IPS-20b (cell line): Measurements from ENCODE around the gene PLK3.
"Not testable (repeated sequence)": the region's sequence is repeated elsewhere in the genome, so short reads cannot be mapped to it uniquely, and the experiment has no call there.

Experiments used
- H3K27ac ChIP-seq: one replicate; pipeline ENCODE4 v1.5.1; 2013; ENCODE audit warnings: low read length
- H3K27me3 ChIP-seq: 2 replicates; pipeline ENCODE4 v1.6.1; 2013; ENCODE audit warnings: mild to moderate bottlenecking, low read length, inconsistent platforms; ENCODE audit not compliant: insufficient read depth
- H3K36me3 ChIP-seq: 2 replicates; pipeline ENCODE4 v1.6.1; 2013; ENCODE audit warnings: low read depth, mild to moderate bottlenecking, inconsistent platforms, low read length, moderate library complexity; ENCODE audit not compliant: insufficient read depth
- H3K4me1 ChIP-seq: 2 replicates; pipeline ENCODE4 v1.6.1; 2013; ENCODE audit warnings: mild to moderate bottlenecking, control low read depth, inconsistent platforms, low read length, moderate library complexity; ENCODE audit not compliant: insufficient read depth
- H3K4me3 ChIP-seq: 2 replicates; pipeline ENCODE4 v1.5.1; 2013; ENCODE audit warnings: mild to moderate bottlenecking, low read length, inconsistent platforms
- H3K9ac ChIP-seq: 2 replicates; pipeline ENCODE4 v1.6.1; 2013; ENCODE audit warnings: low read depth, mild to moderate bottlenecking, inconsistent platforms, low read length, moderate library complexity
- H3K9me3 ChIP-seq: 2 replicates; pipeline ENCODE4 v1.6.1; 2013; ENCODE audit warnings: mild to moderate bottlenecking, low read depth, low read length, inconsistent platforms; ENCODE audit not compliant: insufficient read depth

Gene PLK3

DNA sequence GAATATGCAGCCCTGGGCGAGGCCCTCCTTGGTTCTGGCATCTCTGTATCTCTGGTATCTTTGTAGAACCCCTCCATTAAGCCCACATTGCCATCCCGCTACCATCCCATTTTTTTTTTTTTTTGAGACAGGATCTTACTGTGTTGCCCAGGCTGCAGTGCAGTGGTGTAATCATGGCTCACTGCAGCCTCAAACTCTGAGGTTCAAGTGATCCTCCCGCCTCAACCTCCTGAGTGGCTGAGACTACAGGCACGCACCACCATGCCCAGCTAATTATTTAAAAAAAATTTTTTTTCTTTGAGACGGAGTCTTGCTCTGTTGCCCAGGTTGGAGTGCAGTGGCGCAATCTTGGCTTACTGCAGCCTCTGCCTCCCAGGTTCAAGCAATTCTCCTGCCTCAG is 24.2 kb downstream of the PLK3 start:
- H3K4me1 ChIP-seq, H3K27ac ChIP-seq, H3K27me3 ChIP-seq, H3K9ac ChIP-seq, H3K9me3 ChIP-seq, H3K36me3 ChIP-seq, H3K4me3 ChIP-seq: not testable (repeated sequence)

GRCh38 chr1:44826375-44827196 is 26.4 kb downstream of the PLK3 start:
- H3K9ac ChIP-seq: no peak overlapping the region

GRCh38 chr1:44827197-44828002 is 27.2 kb downstream of the PLK3 start:
- no peak overlapping the region for H3K9ac ChIP-seq
- H3K4me1 ChIP-seq: no peaks in the 10 kb centered on the region
- no peak overlapping the region for H3K27ac ChIP-seq

More at GRCh38 chr1:44826375-44827196, 26.4 kb downstream of the PLK3 start:
- Histone ChIP-seq H3K27me3 (no peaks in the 10 kb centered on the region), H3K9me3 (no peaks in the 10 kb centered on the region), H3K4me1 (no peaks in the 10 kb centered on the region), H3K4me3 (no peak overlapping the region), H3K27ac (no peak overlapping the region), H3K36me3 (no peaks in the 10 kb centered on the region)

GRCh38 chr1:44828003-44828651 is 27.9 kb downstream of the PLK3 start:
- no peak overlapping the region for H3K4me3 ChIP-seq
- no peaks in the 10 kb centered on the region for H3K36me3 ChIP-seq
- no peaks in the 10 kb centered on the region for H3K27me3 ChIP-seq
- no peaks in the 10 kb centered on the region for H3K9me3 ChIP-seq
- H3K4me1 ChIP-seq: no peaks in the 10 kb centered on the region
- no peak overlapping the region for H3K27ac ChIP-seq
- no peak overlapping the region for H3K9ac ChIP-seq

More at GRCh38 chr1:44827197-44828002, 27.2 kb downstream of the PLK3 start:
- no peaks in the 10 kb centered on the region for H3K9me3 ChIP-seq
- H3K27me3 ChIP-seq: no peaks in the 10 kb centered on the region
- no peaks in the 10 kb centered on the region for H3K36me3 ChIP-seq
- H3K4me3 ChIP-seq: no peak overlapping the region

DNA sequence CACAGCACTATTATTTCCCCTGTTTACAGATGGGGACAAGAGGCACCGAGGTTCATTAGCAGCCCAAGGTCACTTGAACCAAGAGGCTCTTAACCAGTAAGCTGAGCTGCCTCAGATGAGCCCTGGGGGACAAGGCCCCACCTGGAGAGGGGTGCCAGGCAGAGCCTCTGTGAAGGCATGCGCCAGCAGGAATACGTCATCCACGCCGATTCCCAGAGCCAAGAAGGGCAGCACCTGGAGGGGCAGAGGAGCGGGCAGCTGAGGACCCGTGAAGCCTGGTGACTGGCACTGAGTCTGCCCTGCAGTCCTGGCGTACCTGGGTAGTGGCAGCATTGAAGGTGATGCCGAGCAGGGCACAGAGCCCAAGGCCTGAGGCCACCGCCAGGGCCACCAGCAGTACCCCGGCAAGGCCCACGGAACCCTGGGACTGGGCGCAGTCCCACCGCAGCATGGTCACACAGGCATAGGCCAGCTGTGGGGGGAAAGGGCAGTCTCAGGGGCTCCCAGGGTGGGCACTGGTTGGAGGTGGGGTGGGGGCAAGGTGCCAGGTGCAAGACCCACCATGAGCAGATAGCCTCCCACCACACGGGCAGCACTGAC is 28.8 kb downstream of the PLK3 start:
- H3K36me3 ChIP-seq: no peaks in the 10 kb centered on the region
- H3K9ac ChIP-seq: no peak overlapping the region
- no peaks in the 10 kb centered on the region for H3K4me1 ChIP-seq
- H3K9me3 ChIP-seq: no peaks in the 10 kb centered on the region
- no peaks in the 10 kb centered on the region for H3K27me3 ChIP-seq
- H3K4me3 ChIP-seq: no peak overlapping the region
- no peak overlapping the region for H3K27ac ChIP-seq

- H3K4me3 ChIP-seq: no peak overlapping the region
- H3K9ac ChIP-seq: no peak overlapping the region
- H3K9me3 ChIP-seq: no peaks in the 10 kb centered on the region
- no peaks in the 10 kb centered on the region for H3K4me1 ChIP-seq
- no peaks in the 10 kb centered on the region for H3K36me3 ChIP-seq
- no peaks in the 10 kb centered on the region for H3K27me3 ChIP-seq
- H3K27ac ChIP-seq: no peak overlapping the region
Measured at GRCh38 chr1:44829506-44830384, 29.6 kb downstream of the PLK3 start.

DNA sequence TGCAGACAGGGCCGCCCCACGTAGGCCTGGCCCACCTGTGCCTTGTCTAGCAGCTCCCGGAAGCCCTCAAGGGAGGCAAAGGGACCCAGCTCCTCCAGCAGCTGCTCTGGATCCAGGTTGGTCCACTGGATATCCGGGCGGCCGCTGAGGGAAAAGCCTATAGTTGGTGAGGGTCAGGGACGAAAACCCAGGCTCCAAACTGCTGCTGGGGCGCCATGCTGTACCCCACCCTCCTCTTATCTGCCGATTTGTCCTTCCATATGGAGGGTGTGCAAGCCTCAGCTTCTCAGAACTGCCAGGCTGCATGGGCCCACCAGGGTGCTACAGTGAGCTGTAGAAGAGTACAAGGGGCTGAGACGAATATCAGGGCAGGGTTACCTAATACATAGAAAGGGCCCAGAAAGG is 30.7 kb downstream of the PLK3 start:
- no peak overlapping the region for H3K4me3 ChIP-seq
- H3K9ac ChIP-seq: no peak overlapping the region
- H3K27me3 ChIP-seq: no peaks in the 10 kb centered on the region
- no peaks in the 10 kb centered on the region for H3K9me3 ChIP-seq
- H3K4me1 ChIP-seq: no peaks in the 10 kb centered on the region
- no peaks in the 10 kb centered on the region for H3K36me3 ChIP-seq
- H3K27ac ChIP-seq: no peak overlapping the region

DNA sequence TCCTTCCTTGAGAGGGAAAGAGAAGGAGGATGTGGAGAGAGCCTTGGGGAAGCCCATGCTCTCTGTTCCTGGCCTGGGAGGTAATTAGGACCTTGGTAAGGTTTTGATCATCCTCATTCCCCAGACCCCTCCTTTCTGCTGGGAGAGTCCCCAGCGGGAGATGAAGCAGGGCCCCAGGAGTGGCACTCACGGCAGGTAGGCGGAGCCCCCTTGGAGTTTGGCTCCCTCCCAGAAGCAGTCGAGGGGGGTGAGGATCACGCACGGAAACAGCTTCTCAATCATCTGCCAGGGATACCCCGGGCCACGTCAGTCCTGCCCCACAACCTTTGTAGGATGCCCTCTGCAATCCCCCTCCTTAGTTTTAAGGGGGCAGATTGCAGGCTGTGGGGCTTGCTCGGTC is 31.3 kb downstream of the PLK3 start:
- Histone ChIP-seq H3K4me3 (no peak overlapping the region), H3K9ac (no peak overlapping the region), H3K36me3 (no peaks in the 10 kb centered on the region), H3K4me1 (no peaks in the 10 kb centered on the region), H3K9me3 (no peaks in the 10 kb centered on the region), H3K27ac (no peak overlapping the region), H3K27me3 (no peaks in the 10 kb centered on the region)

DNA sequence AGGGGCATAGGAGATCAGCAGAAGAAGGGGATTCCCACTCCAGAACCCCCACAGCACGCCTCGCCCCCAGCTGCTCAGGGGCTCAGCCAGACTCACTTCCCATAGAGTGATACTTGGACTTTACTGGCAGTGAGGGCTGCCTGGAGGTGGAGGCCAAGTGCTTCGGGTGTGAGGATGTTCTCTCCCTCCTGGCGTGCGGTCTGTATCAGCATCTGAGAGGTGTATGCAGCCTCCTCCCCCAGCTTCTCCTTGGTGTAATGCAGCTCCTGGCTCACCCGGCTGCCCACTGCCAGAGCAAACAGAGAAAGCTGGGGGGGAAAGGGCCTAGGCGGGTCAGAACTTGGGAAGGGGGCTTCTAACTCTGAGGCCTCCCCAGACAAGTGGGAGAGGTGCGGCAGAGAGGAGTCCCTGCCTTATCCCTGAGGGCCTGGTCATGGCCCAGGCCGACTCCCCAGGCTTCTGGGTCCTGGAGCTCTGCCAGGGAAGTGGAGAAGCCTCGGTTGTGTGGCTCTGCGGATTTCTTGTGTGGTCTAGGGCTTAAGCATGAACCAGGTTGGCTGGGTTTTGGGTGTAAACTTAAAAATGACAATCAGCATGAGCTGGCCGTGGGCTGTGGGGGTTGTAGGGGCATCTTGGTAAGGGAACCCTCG is 32.0 kb downstream of the PLK3 start:
- Histone ChIP-seq H3K4me1 (no peaks in the 10 kb centered on the region), H3K27ac (no peak overlapping the region), H3K36me3 (no peaks in the 10 kb centered on the region), H3K27me3 (no peaks in the 10 kb centered on the region), H3K4me3 (no peak overlapping the region), H3K9me3 (no peaks in the 10 kb centered on the region), H3K9ac (no peak overlapping the region)

DNA sequence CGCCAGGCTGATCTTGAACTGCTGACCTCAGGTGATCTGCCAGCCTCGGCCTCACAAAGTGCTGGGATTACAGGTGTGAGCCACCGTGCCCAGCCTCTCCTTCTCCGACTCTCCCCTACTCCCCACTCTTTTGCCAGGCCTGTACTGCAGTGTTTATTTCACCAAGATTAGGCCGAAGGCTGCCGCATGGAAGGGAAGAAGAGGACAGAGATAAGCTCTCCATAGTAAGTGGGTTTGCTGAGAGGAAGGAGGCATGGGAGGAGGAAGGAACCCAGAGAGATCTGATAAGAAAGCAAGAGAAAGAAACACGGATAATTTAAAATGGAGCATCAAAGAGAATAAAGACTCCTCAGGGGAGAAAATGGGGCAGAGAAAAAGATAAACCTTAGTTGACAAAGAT is 34.2 kb downstream of the PLK3 start:
- H3K9ac ChIP-seq: no peak overlapping the region
- no peaks in the 10 kb centered on the region for H3K27me3 ChIP-seq
- no peaks in the 10 kb centered on the region for H3K4me1 ChIP-seq
- H3K36me3 ChIP-seq: no peaks in the 10 kb centered on the region
- H3K4me3 ChIP-seq: no peak overlapping the region
- no peaks in the 10 kb centered on the region for H3K9me3 ChIP-seq
- no peak overlapping the region for H3K27ac ChIP-seq
